Neuronal stem cell (in vitro differentiated cells): ENCODE results near the gene TSC22D3.

Experiments
- DNase-seq: peaks from one replicate; pipeline ENCODE4 v3.0.0-alpha.2; 2013; ENCODE audit warnings: low spot score
- H2AFZ ChIP-seq: one replicate; pipeline ENCODE4 v1.6.1; 2013; ENCODE audit warnings: mild to moderate bottlenecking, low read length, inconsistent platforms
- H2AK5ac ChIP-seq: 2 replicates; pipeline ENCODE4 v1.6.1; 2013; ENCODE audit warnings: low read depth, mild to moderate bottlenecking, inconsistent platforms, low read length, moderate library complexity, mixed read lengths
- H2BK120ac ChIP-seq: 2 replicates; pipeline ENCODE4 v1.6.1; 2013; ENCODE audit warnings: low read depth, mild to moderate bottlenecking, inconsistent platforms, low read length, moderate library complexity, mixed read lengths
- H2BK12ac ChIP-seq: one replicate; pipeline ENCODE4 v1.6.1; 2013; ENCODE audit warnings: low read length, inconsistent platforms
- H2BK15ac ChIP-seq: 2 replicates; pipeline ENCODE4 v1.6.1; 2013; ENCODE audit warnings: mild to moderate bottlenecking, low read length, inconsistent platforms, mixed read lengths
- H2BK5ac ChIP-seq: one replicate; pipeline ENCODE4 v1.6.1; 2013; ENCODE audit warnings: inconsistent platforms, mild to moderate bottlenecking, low read length, moderate library complexity
- H3K14ac ChIP-seq: one replicate; pipeline ENCODE4 v1.6.1; 2013; ENCODE audit warnings: low read length, inconsistent platforms
- H3K18ac ChIP-seq: 2 replicates; pipeline ENCODE4 v1.6.1; 2013; ENCODE audit warnings: low read length, inconsistent platforms
- H3K23ac ChIP-seq: 2 replicates; pipeline ENCODE4 v1.6.1; 2013; ENCODE audit warnings: low read depth, mild to moderate bottlenecking, mixed read lengths, low read length, inconsistent platforms; ENCODE audit not compliant: poor library complexity
- H3K27ac ChIP-seq: replicated peaks from 3 replicates; pipeline ENCODE4 v1.5.1; 2013; ENCODE audit warnings: low read length, inconsistent platforms
- H3K27me3 ChIP-seq, 3 experiments: 2 replicates each; pipeline ENCODE4 v1.6.1; 2013; ENCODE audit warnings: low read length in 3 of 3, mild to moderate bottlenecking in 2 of 3, inconsistent platforms in 1 of 3, low read depth in 1 of 3, mixed read lengths in 1 of 3, moderate library complexity in 1 of 3; ENCODE audit not compliant: control insufficient read depth in 3 of 3, insufficient read depth in 3 of 3
- H3K36me3 ChIP-seq, 2 donors: replicated peaks in 1 of 2; 2 replicates each; pipeline ENCODE4 v1.6.1; 2013; ENCODE audit warnings: low read length in 2 of 2; ENCODE audit not compliant: control insufficient read depth in 2 of 2, insufficient read depth in 2 of 2
- H3K4ac ChIP-seq: 2 replicates; pipeline ENCODE4 v1.6.1; 2013; ENCODE audit warnings: inconsistent platforms, mild to moderate bottlenecking, low read length, moderate library complexity
- H3K4me1 ChIP-seq, 2 donors: 1 replicate in 1 of 2; 2 replicates in 1 of 2; pipeline ENCODE4 v1.6.1; 2013; ENCODE audit warnings: low read length in 2 of 2, low read depth in 1 of 2; ENCODE audit not compliant: control insufficient read depth in 2 of 2, insufficient read depth in 1 of 2
- H3K4me2 ChIP-seq: one replicate; pipeline ENCODE4 v1.6.1; 2013; ENCODE audit warnings: mild to moderate bottlenecking, low read length, inconsistent platforms; ENCODE audit not compliant: insufficient read depth, poor library complexity, severe bottlenecking
- H3K4me3 ChIP-seq, 2 donors: 2 replicates each; pipeline ENCODE4 v1.5.1; 2013; ENCODE audit warnings: low read length in 2 of 2, mild to moderate bottlenecking in 2 of 2, inconsistent platforms in 1 of 2, moderate library complexity in 1 of 2
- H3K79me1 ChIP-seq: one replicate; pipeline ENCODE4 v1.6.1; 2013; ENCODE audit warnings: low read depth, mild to moderate bottlenecking, inconsistent platforms, low read length, moderate library complexity
- H3K9ac ChIP-seq: one replicate; pipeline ENCODE4 v1.6.1; 2013; ENCODE audit warnings: mild to moderate bottlenecking, low read depth, low read length, inconsistent platforms; ENCODE audit not compliant: poor library complexity
- H3K9me3 ChIP-seq, 2 donors: replicated peaks in 1 of 2; 2 replicates each; pipeline versions ENCODE3 to v1.6.1; 2013; ENCODE audit warnings: low read length in 2 of 2, mild to moderate bottlenecking in 2 of 2, inconsistent platforms in 1 of 2, low read depth in 1 of 2, mixed read lengths in 1 of 2, moderate library complexity in 1 of 2; ENCODE audit not compliant: control insufficient read depth in 2 of 2, insufficient read depth in 1 of 2
- H4K8ac ChIP-seq: one replicate; pipeline ENCODE4 v1.6.1; 2013; ENCODE audit warnings: low read depth, mild to moderate bottlenecking, inconsistent platforms, low read length, moderate library complexity
- H4K91ac ChIP-seq: one replicate; pipeline ENCODE4 v1.6.1; 2013; ENCODE audit warnings: low read length, low read depth, mild to moderate bottlenecking, inconsistent platforms; ENCODE audit not compliant: poor library complexity
- WGBS, 2 donors: extraction: QIAGEN DNeasy Blood & Tissue Kit; methylation state at CpG; one replicate each; pipeline ENCODE4 v1.1.7; 2013; ENCODE audit warnings: missing lambda C conversion rate in 2 of 2, mixed read lengths in 1 of 2; ENCODE audit not compliant: insufficient read length in 2 of 2, insufficient replicate concordance in 1 of 2; ENCODE audit errors: extremely low coverage in 2 of 2; 5-methylcytosine and 5-hydroxymethylcytosine counted together

Gene TSC22D3

DNA sequence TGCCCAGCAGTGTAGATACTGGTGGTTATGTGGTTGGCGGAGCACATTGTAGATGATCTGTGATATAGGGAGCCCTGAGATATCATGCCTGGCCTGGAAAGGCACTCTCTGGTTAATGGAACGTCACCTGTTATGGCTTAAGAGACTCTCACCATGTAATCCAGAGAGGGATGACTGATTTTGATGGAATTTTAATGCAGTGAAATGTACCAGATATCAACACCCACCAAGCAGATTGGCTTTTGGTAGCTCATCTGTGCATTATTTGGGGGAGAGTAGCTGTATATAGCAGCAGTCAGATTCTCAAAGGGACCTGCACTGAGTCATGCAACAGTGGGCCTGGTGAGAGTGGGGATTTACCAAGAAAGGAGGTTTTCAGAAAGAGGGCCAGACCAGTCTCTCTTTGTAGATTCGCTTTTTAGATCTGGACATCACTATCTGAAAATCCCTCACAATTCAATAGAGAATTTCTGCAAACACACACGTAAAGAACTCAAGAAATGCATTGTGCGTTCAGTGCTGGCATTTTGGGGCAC is 17.3 kb downstream of the TSC22D3 start:
- H2BK15ac ChIP-seq: no peak overlapping the region
- H2BK5ac ChIP-seq: no peak overlapping the region
- H3K14ac ChIP-seq: no peak overlapping the region
- H3K4ac ChIP-seq: no peak overlapping the region
- peak overlapping the region; percentile 19 for H4K8ac ChIP-seq
- no peak overlapping the region for H2AFZ ChIP-seq
- H3K27ac ChIP-seq: no peak overlapping the region
- H3K4me2 ChIP-seq: no peak overlapping the region
- H2BK12ac ChIP-seq: no peak overlapping the region
- no CpG with 5 or more reads among the region's 5 CpGs for WGBS, 2 donors
- no peak overlapping the region for H4K91ac ChIP-seq
- no peaks in the 10 kb centered on the region for H3K4me1 ChIP-seq
- H3K36me3 ChIP-seq: no peaks in the 10 kb centered on the region
- no peaks in the 10 kb centered on the region for H3K79me1 ChIP-seq
- no peaks in the 10 kb centered on the region for H3K9me3 ChIP-seq
- H3K4me3 ChIP-seq: no peak overlapping the region
- no peak overlapping the region for H2AK5ac ChIP-seq
- DNase-seq: no peak
- no peak overlapping the region for H2BK120ac ChIP-seq
- H3K27me3 ChIP-seq: peaks cover 0 to 30% (median 0%) of the 10 kb centered on the region in 3 experiments
- no peak overlapping the region for H3K23ac ChIP-seq
- no peak overlapping the region for H3K18ac ChIP-seq
- no peak overlapping the region for H3K9ac ChIP-seq

DNA sequence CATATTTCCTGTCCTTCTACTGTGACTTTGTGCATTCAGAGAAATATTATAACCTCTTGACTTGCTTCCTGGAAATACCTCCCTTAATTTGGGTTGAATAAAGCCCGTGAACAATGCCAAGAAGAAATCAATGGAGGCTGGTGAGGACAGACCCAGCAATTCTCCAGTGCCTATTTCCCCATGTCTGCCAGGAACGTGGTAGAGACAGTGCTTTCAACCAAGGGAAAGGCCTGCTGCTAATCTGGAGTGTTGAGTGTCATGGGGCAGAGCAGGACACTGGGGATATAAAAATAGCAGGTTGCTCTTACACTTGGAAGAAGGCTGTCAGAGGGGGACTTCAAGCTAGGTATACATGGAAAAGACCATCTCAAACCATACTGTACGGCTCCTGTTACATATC is 19.9 kb downstream of the TSC22D3 start:
- no peak overlapping the region for H3K14ac ChIP-seq
- no peak overlapping the region for H2BK5ac ChIP-seq
- no peak overlapping the region for H2BK15ac ChIP-seq
- H3K18ac ChIP-seq: no peak overlapping the region
- H3K4me1 ChIP-seq: peaks cover 0 to 2% of the 10 kb centered on the region in 2 donors
- no peak overlapping the region for H3K4me2 ChIP-seq
- peaks cover 0 to 38% (median 0%) of the 10 kb centered on the region in 3 experiments for H3K27me3 ChIP-seq
- H3K79me1 ChIP-seq: no peaks in the 10 kb centered on the region
- no peak overlapping the region for H4K91ac ChIP-seq
- H2BK120ac ChIP-seq: no peak overlapping the region
- no peaks in the 10 kb centered on the region for H3K36me3 ChIP-seq
- no peak for DNase-seq
- H2AK5ac ChIP-seq: no peak overlapping the region
- H3K4me3 ChIP-seq: no peak overlapping the region
- H3K27ac ChIP-seq: no peak overlapping the region
- no peak overlapping the region for H4K8ac ChIP-seq
- H3K9ac ChIP-seq: no peak overlapping the region
- no peak overlapping the region for H3K4ac ChIP-seq
- WGBS, 2 donors: no CpG with 5 or more reads among the region's 3 CpGs
- H3K9me3 ChIP-seq: no peaks in the 10 kb centered on the region
- no peak overlapping the region for H2BK12ac ChIP-seq
- no peak overlapping the region for H3K23ac ChIP-seq
- H2AFZ ChIP-seq: no peak overlapping the region

DNA sequence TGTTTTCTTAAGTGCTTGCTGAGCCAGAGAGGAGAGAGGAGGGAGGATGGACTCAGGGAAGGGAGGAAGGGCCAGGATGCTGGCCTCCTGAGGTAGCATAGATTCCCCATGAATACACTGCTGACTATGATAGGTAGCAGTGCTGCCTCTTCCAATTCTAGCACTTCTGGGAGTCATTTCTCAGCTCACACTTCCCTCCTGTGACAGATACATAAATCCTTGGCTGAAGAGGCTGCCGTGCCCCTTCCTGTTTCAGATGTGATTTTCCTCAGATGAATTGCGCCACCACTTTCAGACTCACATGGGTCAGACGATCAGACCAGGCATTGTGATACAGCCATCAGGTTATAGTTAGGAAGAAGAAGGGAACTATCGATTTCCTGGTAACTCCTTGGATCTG is 22.4 kb downstream of the TSC22D3 start:
- Histone ChIP-seq H3K14ac (no peak overlapping the region), H2BK15ac (no peak overlapping the region), H3K27ac (no peak overlapping the region), H2AK5ac (no peak overlapping the region), H3K23ac (no peak overlapping the region), H2BK120ac (no peak overlapping the region), H2AFZ (no peak overlapping the region), H3K9ac (no peak overlapping the region), H2BK5ac (no peak overlapping the region), H3K36me3 (no peaks in the 10 kb centered on the region), H3K79me1 (no peaks in the 10 kb centered on the region), H4K8ac (no peak overlapping the region), H3K4ac (no peak overlapping the region), H4K91ac (no peak overlapping the region), H2BK12ac (no peak overlapping the region), H3K27me3 (peaks cover 0 to 43% (median 0%) of the 10 kb centered on the region in 3 experiments), H3K18ac (no peak overlapping the region), H3K4me1 (peaks cover 0 to 2% of the 10 kb centered on the region in 2 donors), H3K9me3 (no peaks in the 10 kb centered on the region), H3K4me3 (no peak overlapping the region), H3K4me2 (no peak overlapping the region)
- DNase-seq: no peak
- no CpG with 5 or more reads among the region's 4 CpGs for WGBS, 2 donors

GRCh38 chrX:107752714-107753113 is 22.9 kb downstream of the TSC22D3 start:
- Histone ChIP-seq H3K27me3 (peaks cover 0 to 45% (median 0%) of the 10 kb centered on the region in 3 experiments), H2BK12ac (no peak overlapping the region), H3K4ac (no peak overlapping the region), H2BK5ac (no peak overlapping the region), H3K9me3 (no peaks in the 10 kb centered on the region), H3K14ac (no peak overlapping the region), H3K23ac (no peak overlapping the region), H4K91ac (no peak overlapping the region), H2AK5ac (no peak overlapping the region), H3K36me3 (no peaks in the 10 kb centered on the region), H3K79me1 (no peaks in the 10 kb centered on the region), H4K8ac (no peak overlapping the region), H3K4me2 (no peak overlapping the region), H3K27ac (no peak overlapping the region), H3K9ac (no peak overlapping the region), H3K18ac (no peak overlapping the region), H3K4me3 (no peak overlapping the region), H2BK15ac (no peak overlapping the region), H3K4me1 (peaks cover 0 to 5% of the 10 kb centered on the region in 2 donors), H2AFZ (no peak overlapping the region), H2BK120ac (no peak overlapping the region)
- no CpG with 5 or more reads among the region's 3 CpGs for WGBS, 2 donors
- DNase-seq: no peak
